ENCODE results near the gene APOC4.

Gene APOC4

DNA sequence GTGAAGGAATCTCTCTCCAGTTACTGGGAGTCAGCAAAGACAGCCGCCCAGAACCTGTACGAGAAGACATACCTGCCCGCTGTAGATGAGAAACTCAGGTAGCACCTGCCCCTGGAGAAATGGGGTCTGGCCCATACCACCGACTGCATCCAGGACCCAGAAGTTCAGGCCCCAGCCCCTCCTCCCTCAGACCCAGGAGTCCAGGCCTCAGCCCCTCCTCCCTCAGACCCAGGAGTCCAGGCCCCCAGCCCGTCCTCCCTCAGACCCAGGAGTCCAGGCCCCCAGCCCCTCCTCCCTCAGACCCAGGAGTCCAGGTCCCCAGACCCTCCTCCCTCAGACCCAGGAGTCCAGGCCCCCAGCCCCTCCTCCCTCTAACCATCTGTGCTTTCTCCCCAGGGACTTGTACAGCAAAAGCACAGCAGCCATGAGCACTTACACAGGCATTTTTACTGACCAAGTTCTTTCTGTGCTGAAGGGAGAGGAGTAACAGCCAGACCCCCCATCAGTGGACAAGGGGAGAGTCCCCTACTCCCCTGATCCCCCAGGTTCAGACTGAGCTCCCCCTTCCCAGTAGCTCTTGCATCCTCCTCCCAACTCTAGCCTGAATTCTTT lies 6.8 kb downstream of the APOC4 start:
- TF ChIP-seq GATA2 (IDR thresholded peaks at IDR 0.05; ENCODE audit: low read depth, low read length) (no peak), GATA3 (IDR thresholded peaks at IDR 0.05; ENCODE audit: low read depth, low read length) (no peak)

- no peak for TF ChIP-seq GATA2 (IDR thresholded peaks at IDR 0.05; ENCODE audit: low read depth, low read length)
- TF ChIP-seq GATA3 (IDR thresholded peaks at IDR 0.05; ENCODE audit: low read depth, low read length) = no peak
Observed at GRCh38 chr19:44949550-44949949, 7.5 kb downstream of the APOC4 start.

DNA sequence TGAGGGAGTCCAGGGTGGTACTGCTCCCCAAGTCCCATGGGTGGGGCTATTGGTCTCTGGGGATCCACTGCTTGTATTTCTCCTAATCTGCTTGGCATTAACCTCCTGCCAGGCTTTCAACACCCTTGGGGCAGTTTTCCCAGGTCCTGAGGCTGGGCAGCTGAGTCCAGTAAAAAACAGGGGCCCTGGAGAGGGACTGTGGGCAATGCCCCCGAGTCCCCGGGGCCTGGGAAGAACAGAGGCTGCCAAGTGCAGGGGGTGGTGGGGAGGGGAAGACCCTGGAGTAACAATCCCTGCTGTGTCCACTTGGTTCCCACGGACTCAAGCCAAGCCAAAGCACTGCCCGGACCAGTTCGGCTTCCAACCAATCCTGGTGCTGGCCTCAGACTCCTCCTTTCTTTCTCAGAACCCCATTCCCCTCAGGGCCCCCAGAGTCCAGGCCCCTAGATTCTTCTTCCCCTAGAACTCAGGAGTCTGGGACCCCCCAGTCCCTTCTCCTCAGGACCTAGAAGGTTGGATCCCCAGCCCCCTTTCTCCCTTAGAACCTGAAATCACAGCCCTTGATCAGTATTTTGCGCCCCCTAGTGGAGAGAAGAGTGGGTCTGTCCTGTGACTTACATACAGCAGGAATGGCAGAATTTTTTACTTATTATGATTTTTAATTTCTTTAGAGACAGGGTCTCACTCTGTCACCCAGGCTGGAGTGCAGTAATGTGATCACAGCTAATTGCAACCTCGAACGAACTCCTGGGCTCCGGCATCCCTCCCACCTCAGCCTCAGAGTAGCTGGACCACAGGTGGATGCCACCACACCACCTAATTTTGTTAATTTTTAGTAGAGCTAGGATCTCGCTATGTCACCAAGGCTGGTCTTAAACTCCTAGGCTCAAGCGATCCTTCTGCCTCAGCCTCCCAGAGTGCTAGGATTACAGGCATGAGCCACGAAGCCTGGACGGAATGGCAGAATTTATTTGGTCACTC lies 9.4 kb downstream of the APOC4 start:
- TF ChIP-seq GATA3 (IDR thresholded peaks at IDR 0.05; ENCODE audit: low read depth, low read length) = no peak
- peak; percentile 66 for TF ChIP-seq GATA2 (IDR thresholded peaks at IDR 0.05; ENCODE audit: low read depth, low read length)

GRCh38 chr19:44954278-44954648 lies 12.2 kb downstream of the APOC4 start:
- no peak for TF ChIP-seq GATA3 (IDR thresholded peaks at IDR 0.05; ENCODE audit: low read depth, low read length)
- TF ChIP-seq GATA2 (IDR thresholded peaks at IDR 0.05; ENCODE audit: low read depth, low read length) = no peak

DNA sequence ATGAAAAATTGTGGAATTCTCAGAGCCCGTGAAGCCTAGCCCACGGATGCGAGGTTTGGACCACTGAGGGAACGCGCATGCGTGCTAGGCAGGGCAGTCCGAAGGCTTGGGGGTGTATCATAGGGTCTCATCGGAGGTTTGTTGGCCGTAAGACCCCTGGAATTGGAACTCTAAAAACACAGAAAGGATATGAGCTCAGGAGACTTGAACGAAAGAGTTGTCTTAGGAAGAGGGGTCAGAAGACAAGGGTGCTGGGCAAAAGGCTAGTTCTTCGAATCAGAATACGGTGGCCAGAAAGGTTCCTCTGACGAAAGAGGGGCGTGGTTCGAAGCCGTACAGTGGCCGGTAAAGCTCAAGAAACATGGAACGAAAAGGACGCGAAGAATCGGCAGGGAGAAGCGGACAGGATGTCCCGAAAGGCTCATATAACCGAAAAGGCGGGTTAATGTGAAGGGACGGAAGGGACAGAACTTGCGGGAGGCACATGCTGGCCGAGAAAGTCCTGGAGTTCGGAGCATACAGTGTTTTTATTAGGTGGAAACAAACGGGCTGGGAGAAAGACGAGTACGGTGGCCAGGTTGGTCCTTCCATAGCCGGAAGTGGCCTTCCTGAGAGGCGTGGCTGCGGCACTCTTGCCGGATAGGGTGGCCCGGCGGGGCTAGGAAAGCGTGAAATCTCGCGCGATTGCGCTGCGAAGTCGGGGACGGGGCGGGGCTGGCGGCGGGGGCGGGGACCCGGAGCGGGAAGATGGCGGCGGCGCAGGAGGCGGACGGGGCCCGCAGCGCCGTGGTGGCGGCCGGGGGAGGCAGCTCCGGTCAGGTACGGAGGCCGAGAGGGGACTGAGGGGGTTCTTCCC lies 12.8 kb downstream of the APOC4 start, which contains the start of gene CLPTM1:
Gene CLPTM1 (plus strand): TSS at position 732 of the 856 bp plus-strand sequence. CDS start 16 bp downstream, at position 748.
- no peak for TF ChIP-seq GATA2 (IDR thresholded peaks at IDR 0.05; ENCODE audit: low read depth, low read length)
- TF ChIP-seq GATA3 (IDR thresholded peaks at IDR 0.05; ENCODE audit: low read depth, low read length) = no peak

- no peak for TF ChIP-seq GATA2 (IDR thresholded peaks at IDR 0.05; ENCODE audit: low read depth, low read length)
- no peak for TF ChIP-seq GATA3 (IDR thresholded peaks at IDR 0.05; ENCODE audit: low read depth, low read length)
Observed at GRCh38 chr19:44955505-44956439, 13.7 kb downstream of the APOC4 start.

DNA sequence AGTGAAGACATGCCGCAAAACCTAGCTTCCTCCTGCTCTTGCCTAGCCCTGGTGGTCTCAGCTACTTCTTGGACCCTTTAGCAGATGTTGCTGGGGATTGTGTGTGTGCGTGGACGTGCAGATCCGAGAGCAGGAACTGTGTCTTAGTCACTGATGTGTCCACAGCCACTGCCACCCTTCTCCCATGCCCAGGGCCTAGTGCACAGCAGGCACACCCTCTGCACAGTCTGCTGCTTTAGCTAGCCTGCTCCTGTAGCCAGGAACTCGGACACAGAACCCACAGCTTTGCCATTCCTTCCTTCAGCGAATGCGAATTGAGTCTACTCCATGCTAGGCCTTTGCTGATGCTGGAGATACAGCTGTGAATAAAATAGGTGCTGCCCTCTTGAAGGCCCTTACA lies 15.5 kb downstream of the APOC4 start:
- no peak for TF ChIP-seq GATA2 (IDR thresholded peaks at IDR 0.05; ENCODE audit: low read depth, low read length)
- TF ChIP-seq GATA3 (IDR thresholded peaks at IDR 0.05; ENCODE audit: low read depth, low read length) = no peak

GRCh38 chr19:44958090-44958489 lies 16.1 kb downstream of the APOC4 start:
- TF ChIP-seq GATA2 (IDR thresholded peaks at IDR 0.05; ENCODE audit: low read depth, low read length) = no peak
- no peak for TF ChIP-seq GATA3 (IDR thresholded peaks at IDR 0.05; ENCODE audit: low read depth, low read length)

DNA sequence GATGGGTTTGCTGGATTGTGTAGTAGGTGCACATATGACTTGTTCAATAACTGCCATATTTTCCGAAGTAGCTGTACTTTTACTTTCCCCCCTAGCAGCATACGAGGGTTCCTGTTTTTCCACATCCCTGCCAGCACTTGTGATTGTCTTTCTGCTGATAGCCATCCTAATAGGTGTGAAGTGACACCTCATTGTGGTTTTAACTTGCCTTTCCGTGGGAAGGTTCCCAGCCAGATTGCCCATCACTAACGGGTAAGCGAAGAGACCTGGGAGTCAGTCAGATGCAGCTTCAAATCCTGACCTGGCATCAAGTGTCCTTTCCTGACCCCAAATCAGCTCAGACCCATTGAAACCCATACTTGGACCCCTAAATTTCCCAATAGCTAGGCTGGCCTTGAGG lies 17.7 kb downstream of the APOC4 start:
- TF ChIP-seq GATA3 (IDR thresholded peaks at IDR 0.05; ENCODE audit: low read depth, low read length) = no peak
- no peak for TF ChIP-seq GATA2 (IDR thresholded peaks at IDR 0.05; ENCODE audit: low read depth, low read length)

DNA sequence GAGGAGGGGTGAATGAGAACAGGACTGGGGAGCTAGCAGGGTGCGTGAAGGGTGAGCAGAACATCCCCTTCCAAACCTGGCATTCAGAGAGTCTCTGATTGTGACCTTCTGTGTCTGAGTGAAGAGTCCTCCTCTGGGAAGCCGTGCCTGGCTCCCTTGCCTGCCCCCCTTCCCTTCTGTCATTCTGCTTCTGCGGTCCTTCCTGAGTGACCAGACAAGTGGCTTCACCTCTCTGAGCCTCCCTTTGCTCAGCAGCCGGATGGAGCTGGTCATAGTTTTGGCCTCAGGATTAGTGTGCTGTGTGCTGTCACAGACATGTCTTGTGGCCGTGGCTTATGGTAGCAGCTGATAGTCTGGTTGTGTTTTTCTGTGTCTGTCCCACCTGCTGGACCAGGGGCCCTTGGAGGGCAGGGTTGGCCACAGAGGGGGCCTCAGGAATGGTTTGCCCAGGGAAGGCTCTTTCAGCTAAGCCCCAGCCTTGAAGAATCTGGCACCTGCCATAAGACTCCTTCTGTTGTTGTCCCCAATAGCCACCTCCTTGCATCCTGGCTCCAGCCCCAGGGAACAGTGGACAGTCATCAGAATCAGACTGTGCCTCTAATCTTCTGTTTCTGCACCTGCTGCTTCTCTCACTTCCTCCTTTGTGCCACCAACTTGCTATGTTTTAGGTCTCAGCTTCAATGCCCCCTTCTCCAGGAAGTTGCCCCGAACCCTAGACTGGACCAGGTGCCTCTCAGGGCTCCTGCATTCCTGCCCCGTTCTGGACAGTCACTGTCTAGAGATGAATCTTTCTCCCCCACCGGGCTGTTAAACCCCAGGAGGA lies 19.1 kb downstream of the APOC4 start:
- TF ChIP-seq GATA3 (IDR thresholded peaks at IDR 0.05; ENCODE audit: low read depth, low read length) (no peak), GATA2 (IDR thresholded peaks at IDR 0.05; ENCODE audit: low read depth, low read length) (no peak)

GRCh38 chr19:44961821-44962220 lies 19.8 kb downstream of the APOC4 start:
- TF ChIP-seq GATA3 (IDR thresholded peaks at IDR 0.05; ENCODE audit: low read depth, low read length) = no peak
- TF ChIP-seq GATA2 (IDR thresholded peaks at IDR 0.05; ENCODE audit: low read depth, low read length) = no peak

DNA sequence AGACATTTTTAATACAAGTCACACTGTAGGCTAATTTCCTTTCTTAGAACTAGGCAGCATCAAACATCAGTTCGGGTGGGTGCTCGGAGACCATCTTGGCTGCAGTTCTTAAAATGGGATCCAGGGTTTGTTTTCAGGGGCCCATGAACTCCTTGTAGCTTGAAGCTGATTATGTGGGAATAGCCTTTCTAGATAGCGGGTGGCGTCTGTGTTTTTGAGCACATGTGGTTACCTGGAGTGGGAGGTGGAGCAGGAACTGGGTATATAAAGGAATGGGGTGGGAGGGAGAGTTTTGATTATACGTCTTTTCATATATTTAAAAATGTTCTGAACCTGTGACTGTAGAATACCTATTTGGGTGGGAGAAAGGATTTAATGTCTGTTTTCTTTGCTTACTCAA lies 26.1 kb downstream of the APOC4 start:
- TF ChIP-seq GATA3 (IDR thresholded peaks at IDR 0.05; ENCODE audit: low read depth, low read length) = no peak

Measured in SH-SY5Y (cell line).